ENCODE data around the gene CDK7. TPM values are rescaled to one million over a fixed set of nuclear protein-coding genes. Genes with fewer than 3 reads are reported as not detected.

CDK7 gene
- total RNA-seq, 4 donors from 2014 or later, result 29.4 to 67.6 (median 35.7) TPM

Other genes with a start within 250 kb of the CDK7 start
- 10 to 100 TPM; 24.5 to 56.8 (median 43.2) TPM for gene SLC30A5, start 140.9 kb upstream of the CDK7 start, total RNA-seq
- 10 to 100 TPM in 2 of 4 donors, 1 to 10 TPM in 2; 5.7 to 10.6 (median 8.5) TPM for gene CCNB1, start 67.7 kb upstream of the CDK7 start, total RNA-seq
- gene CENPH, start 45.3 kb upstream of the CDK7 start, total RNA-seq, result 10 to 100 TPM in 1 of 4 donors, 1 to 10 TPM in 3; 5.4 to 10.5 (median 6.0) TPM
- gene CCDC125, start 97.9 kb downstream of the CDK7 start, total RNA-seq, result 1 to 10 TPM; 4.1 to 6.0 (median 5.5) TPM
- gene AK6, start 134.6 kb downstream of the CDK7 start, total RNA-seq, result 10 to 100 TPM; 10.5 to 19.1 (median 15.0) TPM
- gene TAF9, start 134.6 kb downstream of the CDK7 start, total RNA-seq, result 10 to 100 TPM; 26.8 to 48.1 (median 31.2) TPM
- gene RAD17, start 134.9 kb downstream of the CDK7 start, total RNA-seq, result 10 to 100 TPM in 3 of 4 donors, 1 to 10 TPM in 1; 9.0 to 21.2 (median 12.9) TPM
- gene MARVELD2, start 180.2 kb downstream of the CDK7 start, total RNA-seq, result 10 to 100 TPM; 16.7 to 24.4 (median 18.8) TPM

Data from lower leg skin (tissue), 4 donors.